ENCODE measurements around the gene SSTR5. TPM values are rescaled to one million over a fixed set of nuclear protein-coding genes. Genes with fewer than 3 reads are reported as not detected.

The SSTR5 gene
- total and polyA plus RNA-seq, 2 of the 4 experiments (the other 2 are of a cell fraction), result not detected

DNA sequence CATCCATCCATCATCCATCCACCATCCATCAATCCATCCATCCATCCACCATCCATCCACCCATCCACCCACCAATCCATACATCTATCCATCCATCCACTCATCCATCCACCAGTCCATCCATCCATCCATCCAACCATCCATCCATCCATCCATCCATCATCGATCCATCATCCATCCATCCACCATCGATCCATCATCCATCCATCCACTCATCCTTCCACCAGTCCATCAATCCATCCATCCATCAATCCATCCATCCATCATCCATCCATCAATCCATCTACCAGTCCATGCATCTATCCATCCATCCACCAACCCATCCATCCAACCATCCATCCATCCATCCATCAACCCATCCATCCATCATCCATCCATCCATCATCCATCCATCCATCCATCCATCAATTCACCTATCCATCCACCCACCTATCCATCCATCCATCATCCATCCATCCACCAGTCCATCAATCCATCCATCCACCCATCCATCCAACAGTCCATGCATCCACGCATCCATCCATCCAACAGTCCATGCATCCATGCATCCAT, 39.3 kb upstream of the SSTR5 start:
- in situ Hi-C loops (cut with MboI; ENCODE audit: low sequenced_read_pairs) (no loop called here), intact Hi-C loops (cut with micrococcal nuclease) (no loop called here), dilution Hi-C loops (cut with HindIII; ENCODE audit: low sequenced_read_pairs, unreplicated experiment) (no loop called here)
- TF ChIP-seq CHD1 (IDR thresholded peaks at IDR 0.05; ENCODE audit: low read depth, low read length), result no peak
- no peak for TF ChIP-seq SMC3 (IDR thresholded peaks at IDR 0.05; ENCODE audit: low read depth, low read length)
- TF ChIP-seq BHLHE40 (IDR thresholded peaks at IDR 0.05; ENCODE audit: low read depth, low read length), result no peak
- TF ChIP-seq USF2 (IDR thresholded peaks at IDR 0.05; ENCODE audit: low read depth, low read length), result no peak
- no peak overlapping the region for H3K18ac ChIP-seq (ENCODE audit: low read depth, low read length)
- H3K4ac ChIP-seq (ENCODE audit: low read depth, low read length), result no peak overlapping the region
- H2BK5ac ChIP-seq (ENCODE audit: low read depth, low read length, poor library complexity, severe bottlenecking), result peak overlapping the region; percentile 65
- DNase-seq, result no peak
- H2AK5ac ChIP-seq (ENCODE audit: low read depth, low read length), result no peak overlapping the region
- no peak overlapping the region for H4K91ac ChIP-seq (ENCODE audit: insufficient read depth, low read depth, low read length)
- no peaks in the 10 kb centered on the region; the same call in 1 of the 2 replicates for H3K9me3 ChIP-seq (ENCODE audit: control insufficient read depth, insufficient read depth, low read length)
- H3K56ac ChIP-seq (ENCODE audit: extremely low read depth, insufficient read depth, low read length), result no peak overlapping the region
- peaks cover 32% of the 10 kb centered on the region for H3K27me3 ChIP-seq (ENCODE audit: control insufficient read depth, insufficient read depth, low read length)
- H3K4me1 ChIP-seq (ENCODE audit: control insufficient read depth, insufficient read depth, low read length), result no peaks in the 10 kb centered on the region
- ChIA-PET POLR2A (ENCODE audit: unreplicated experiment) (no interaction called here), CTCF (no interaction called here)
- H2BK15ac ChIP-seq (ENCODE audit: low read depth, low read length), result no peak overlapping the region
- no peaks in the 10 kb centered on the region for H4K20me1 ChIP-seq (ENCODE audit: insufficient read depth, low read length)
- no peak overlapping the region for H3K27ac ChIP-seq (ENCODE audit: insufficient read depth, low read length)
- no peaks in the 10 kb centered on the region for H3K79me1 ChIP-seq (ENCODE audit: low read depth in 1 of 2, low read length in 2 of 2)
- no peaks in the 10 kb centered on the region for H3K36me3 ChIP-seq (ENCODE audit: control insufficient read depth, insufficient read depth, low read length)
- no peak overlapping the region for H3K4me2 ChIP-seq (ENCODE audit: low read depth, low read length)
- H2AK9ac ChIP-seq (replicated peaks; ENCODE audit: low read depth, low read length, poor library complexity), result no peak overlapping the region
- H3K4me3 ChIP-seq (ENCODE audit: insufficient read depth, low read depth, low read length), result no peak overlapping the region
- no peak overlapping the region for H2AFZ ChIP-seq (replicated peaks; ENCODE audit: low read length, poor library complexity)
- no peak overlapping the region for H3K23ac ChIP-seq (ENCODE audit: low read depth, low read length)
- WGBS, 2 experiments (ENCODE audit: extremely low coverage in 2 of 2, insufficient read length in 1 of 2), result 84 to 100% methylated on average over 2 to 3 of the region's 3 CpGs
- no peak overlapping the region for H2BK20ac ChIP-seq (ENCODE audit: low read depth, low read length)
- H4K5ac ChIP-seq (ENCODE audit: low read depth, low read length), result no peak overlapping the region
- no peak for ATAC-seq (ENCODE audit: low read depth)
- H4K8ac ChIP-seq (ENCODE audit: low read depth in 2 of 2, low read length in 2 of 2), result no peak overlapping the region
- H3K14ac ChIP-seq (replicated peaks; ENCODE audit: low read depth, low read length), result no peak overlapping the region
- H2BK120ac ChIP-seq (ENCODE audit: low read depth, low read length), result no peak overlapping the region
- BruUV-seq (replicated peaks), result no TSS peak
- H3K9me1 ChIP-seq (ENCODE audit: insufficient read depth, low read length), result no peaks in the 10 kb centered on the region
- no peak overlapping the region for H3K9ac ChIP-seq (ENCODE audit: low read depth, low read length)

All from IMR-90 (cell line).